A673 (cell line): Measurements from ENCODE around the gene IL18.

ENCODE experiments used
- CTCF ChIP-seq: fragments of 300-800, 200-600 bp; sonication (generic); conservative IDR thresholded peaks from 2 replicates; pipeline ENCODE4 v1.5.1; 2017; ENCODE audit warnings: low read depth, mild to moderate bottlenecking, antibody characterized with exemption, low read length, moderate library complexity, mixed read lengths
- EZH2 ChIP-seq: fragments of 200-600 bp; sonication (generic); IDR thresholded peaks from 2 replicates; pipeline ENCODE4 v1.6.1; 2017; ENCODE audit warnings: borderline replicate concordance, low read depth, mild to moderate bottlenecking, mixed read lengths, antibody characterized with exemption, low read length; ENCODE audit not compliant: poor library complexity, severe bottlenecking

GRCh38 chr11:112167145-112167544 lies 3.3 kb upstream of the IL18 start, which contains the start of gene TEX12:
- TF ChIP-seq CTCF (no peak), EZH2 (no peak)
